Measurements from ENCODE around the gene SLC24A4. TPM values are rescaled to one million over a fixed set of nuclear protein-coding genes. Genes with fewer than 3 reads are reported as not detected.

The SLC24A4 gene
- total RNA-seq, 1 donor from 2014 or later = 1.1 TPM

GRCh38 chr14:92451245-92451644, 128.3 kb downstream of the SLC24A4 start:
- Mint-ChIP-seq H3K27me3 (ENCODE audit: unreplicated experiment) (peaks cover 16% of the 10 kb centered on the region), H3K36me3 (ENCODE audit: low read depth, unreplicated experiment) (no peaks in the 10 kb centered on the region), H3K27ac (ENCODE audit: unreplicated experiment) (peak overlapping the region; percentile 67), H3K4me3 (ENCODE audit: unreplicated experiment) (no peak overlapping the region), H3K9me3 (ENCODE audit: unreplicated experiment) (no peaks in the 10 kb centered on the region), H3K4me1 (ENCODE audit: unreplicated experiment) (peaks cover 32% of the 10 kb centered on the region)
- no peak for TF ChIP-seq CTCF (IDR thresholded peaks at IDR 0.05; ENCODE audit: unreplicated experiment)
- no peak for DNase-seq (ENCODE audit: low spot score)

GRCh38 chr14:92451755-92452154, 128.8 kb downstream of the SLC24A4 start:
- peaks cover 37% of the 10 kb centered on the region for H3K4me1 Mint-ChIP-seq (ENCODE audit: unreplicated experiment)
- TF ChIP-seq CTCF (IDR thresholded peaks at IDR 0.05; ENCODE audit: unreplicated experiment) = no peak
- no peaks in the 10 kb centered on the region for H3K9me3 Mint-ChIP-seq (ENCODE audit: unreplicated experiment)
- H3K27me3 Mint-ChIP-seq (ENCODE audit: unreplicated experiment) = peaks cover 16% of the 10 kb centered on the region
- peak overlapping the region; percentile 67 for H3K27ac Mint-ChIP-seq (ENCODE audit: unreplicated experiment)
- DNase-seq (ENCODE audit: low spot score) = no peak
- H3K4me3 Mint-ChIP-seq (ENCODE audit: unreplicated experiment) = no peak overlapping the region
- no peaks in the 10 kb centered on the region for H3K36me3 Mint-ChIP-seq (ENCODE audit: low read depth, unreplicated experiment)

- Mint-ChIP-seq H3K27ac (ENCODE audit: unreplicated experiment) (no peak overlapping the region), H3K27me3 (ENCODE audit: unreplicated experiment) (peaks cover 16% of the 10 kb centered on the region)
Observed at GRCh38 chr14:92452471-92452870, 129.5 kb downstream of the SLC24A4 start.

GRCh38 chr14:92453691-92454090, 130.7 kb downstream of the SLC24A4 start:
- TF ChIP-seq CTCF (IDR thresholded peaks at IDR 0.05; ENCODE audit: unreplicated experiment) = no peak
- Mint-ChIP-seq H3K4me1 (ENCODE audit: unreplicated experiment) (peaks cover 51% of the 10 kb centered on the region), H3K27me3 (ENCODE audit: unreplicated experiment) (peaks cover 15% of the 10 kb centered on the region), H3K9me3 (ENCODE audit: unreplicated experiment) (no peaks in the 10 kb centered on the region), H3K36me3 (ENCODE audit: low read depth, unreplicated experiment) (no peaks in the 10 kb centered on the region), H3K4me3 (ENCODE audit: unreplicated experiment) (no peak overlapping the region), H3K27ac (ENCODE audit: unreplicated experiment) (no peak overlapping the region)
- no peak for DNase-seq (ENCODE audit: low spot score)

More at GRCh38 chr14:92452471-92452870, 129.5 kb downstream of the SLC24A4 start:
- no peaks in the 10 kb centered on the region for H3K36me3 Mint-ChIP-seq (ENCODE audit: low read depth, unreplicated experiment)
- no peak for TF ChIP-seq CTCF (IDR thresholded peaks at IDR 0.05; ENCODE audit: unreplicated experiment)
- peaks cover 42% of the 10 kb centered on the region for H3K4me1 Mint-ChIP-seq (ENCODE audit: unreplicated experiment)
- no peaks in the 10 kb centered on the region for H3K9me3 Mint-ChIP-seq (ENCODE audit: unreplicated experiment)
- DNase-seq (ENCODE audit: low spot score) = no peak
- no peak overlapping the region for H3K4me3 Mint-ChIP-seq (ENCODE audit: unreplicated experiment)

GRCh38 chr14:92455231-92455630, 132.3 kb downstream of the SLC24A4 start:
- Mint-ChIP-seq H3K27ac (ENCODE audit: unreplicated experiment) (no peak overlapping the region), H3K36me3 (ENCODE audit: low read depth, unreplicated experiment) (no peaks in the 10 kb centered on the region), H3K27me3 (ENCODE audit: unreplicated experiment) (peaks cover 18% of the 10 kb centered on the region), H3K4me1 (ENCODE audit: unreplicated experiment) (peaks cover 59% of the 10 kb centered on the region), H3K4me3 (ENCODE audit: unreplicated experiment) (no peak overlapping the region), H3K9me3 (ENCODE audit: unreplicated experiment) (no peaks in the 10 kb centered on the region)
- no peak for TF ChIP-seq CTCF (IDR thresholded peaks at IDR 0.05; ENCODE audit: unreplicated experiment)
- no peak for DNase-seq (ENCODE audit: low spot score)

Data from endothelial cell (in vitro differentiated cells).